GM20431 (cell line): Measurements from ENCODE around the gene SCG3.
"Not testable (repeated sequence)": the region's sequence is repeated elsewhere in the genome, so short reads cannot be mapped to it uniquely, and the experiment has no call there.

Source experiments
- in situ Hi-C: fragments of 300-500 bp; cut with MseI, MboI; formaldehyde crosslinking; loops from one replicate; pipeline ENCODE4 v1.15.0; 2020; ENCODE audit warnings: low sequenced_read_pairs; ENCODE audit not compliant: unreplicated experiment

The SCG3 gene

GRCh38 chr15:51681303-51681963 lies at the start of gene SCG3:
SCG3 (plus strand) TSS chr15:51681503; CDS start chr15:51681756, 253 bp downstream.
- in situ Hi-C loops, result no loop called here

- in situ Hi-C loops, result no loop called here
Measured at GRCh38 chr15:51634591-51635198, 46.6 kb upstream of the SCG3 start.

- in situ Hi-C loops, result no loop called here
Measured at GRCh38 chr15:51641490-51642130, 39.7 kb upstream of the SCG3 start.

GRCh38 chr15:51642696-51643095 lies 38.6 kb upstream of the SCG3 start:
- in situ Hi-C loops, result no loop called here

GRCh38 chr15:51647128-51647562 lies 34.2 kb upstream of the SCG3 start:
- in situ Hi-C loops, result no loop called here

GRCh38 chr15:51648101-51648500 lies 33.2 kb upstream of the SCG3 start:
- in situ Hi-C loops, result not testable (repeated sequence)

GRCh38 chr15:51648643-51649042 lies 32.7 kb upstream of the SCG3 start:
- in situ Hi-C loops, result not testable (repeated sequence)

GRCh38 chr15:51649659-51650521 lies 31.4 kb upstream of the SCG3 start:
- in situ Hi-C loops, result loop anchor here (10.0 kb wide), 1 partner anchor 125 kb away; no protein-coding TSS in a partner anchor

GRCh38 chr15:51652084-51652668 lies 29.1 kb upstream of the SCG3 start:
- in situ Hi-C loops, result loop anchor here (10.0 kb wide), 1 partner anchor 123 kb away; no protein-coding TSS in a partner anchor

- in situ Hi-C loops, result loop anchor here (10.0 kb wide), 1 partner anchor 119 kb away; no protein-coding TSS in a partner anchor
Measured at GRCh38 chr15:51655401-51656057, 25.8 kb upstream of the SCG3 start.

GRCh38 chr15:51658664-51659063 lies 22.6 kb upstream of the SCG3 start:
- in situ Hi-C loops, result loop anchor here (10.0 kb wide), 1 partner anchor 116 kb away; no protein-coding TSS in a partner anchor

- in situ Hi-C loops, result no loop called here
Measured at GRCh38 chr15:51661072-51661471, 20.2 kb upstream of the SCG3 start.

GRCh38 chr15:51667478-51667877 lies 13.8 kb upstream of the SCG3 start:
- in situ Hi-C loops, result no loop called here

GRCh38 chr15:51668446-51668845 lies 12.9 kb upstream of the SCG3 start:
- in situ Hi-C loops, result no loop called here

- in situ Hi-C loops, result no loop called here
Measured at GRCh38 chr15:51669381-51669780, 11.9 kb upstream of the SCG3 start.

GRCh38 chr15:51672155-51672687 lies 9.1 kb upstream of the SCG3 start:
- in situ Hi-C loops, result no loop called here

- in situ Hi-C loops, result no loop called here
Measured at GRCh38 chr15:51672913-51673857, 8.1 kb upstream of the SCG3 start.

- in situ Hi-C loops, result no loop called here
Measured at GRCh38 chr15:51675234-51675633, 6.1 kb upstream of the SCG3 start.
